Activated CD4-positive, alpha-beta memory T cell treated with anti-CD3 and anti-CD28 coated beads for 36 hours (primary cell): ENCODE data around the gene BIN2. TPM values are rescaled to one million over a fixed set of nuclear protein-coding genes. Genes with fewer than 3 reads are reported as not detected.

Experiments used
- CTCF ChIA-PET: fragments of 350-600 bp; sonication (Branson Sonifier 250); formaldehyde crosslinking; loops from one replicate; lab custom pipeline; 2021; ENCODE audit warnings: antibody characterized with exemption, inconsistent platforms; lab: Charles Lee
- POLR2A ChIA-PET: fragments of 350-600 bp; sonication (Branson Sonifier 250); formaldehyde crosslinking; loops from one replicate; lab custom pipeline; 2021; ENCODE audit warnings: antibody characterized with exemption; lab: Charles Lee
- DNase-seq: peaks from one replicate; pipeline ENCODE4 v3.0.0-alpha.2; 2020
- H3K27ac Mint-ChIP-seq: one replicate; pipeline ENCODE4 v1.8.0; 2021; ENCODE audit warnings: mixed read lengths
- H3K27me3 Mint-ChIP-seq: one replicate; pipeline ENCODE4 v1.8.0; 2021; ENCODE audit warnings: mixed read lengths
- H3K36me3 Mint-ChIP-seq: one replicate; pipeline ENCODE4 v1.8.0; 2021; ENCODE audit warnings: mixed read lengths
- H3K4me1 Mint-ChIP-seq: one replicate; pipeline ENCODE4 v1.8.0; 2021; ENCODE audit warnings: low read depth, mixed read lengths
- H3K4me3 Mint-ChIP-seq: one replicate; pipeline ENCODE4 v1.8.0; 2021; ENCODE audit warnings: mild to moderate bottlenecking, mixed read lengths
- H3K9me3 Mint-ChIP-seq: one replicate; pipeline ENCODE4 v1.8.0; 2021; ENCODE audit warnings: mixed read lengths
- intact Hi-C: fragments of 100-400 bp; cut with micrococcal nuclease; formaldehyde crosslinking; loops from one replicate; pipeline ENCODE4 v1.15.1; 2023
- total RNA-seq, 2 experiments: library from RNA; stranded (reverse); gene quantifications; one replicate each; pipeline ENCODE4 v1.2.3, GENCODE V29; 2021

Gene BIN2
- total RNA-seq = 10 to 100 TPM; 59.1 to 64.6 TPM

DNA sequence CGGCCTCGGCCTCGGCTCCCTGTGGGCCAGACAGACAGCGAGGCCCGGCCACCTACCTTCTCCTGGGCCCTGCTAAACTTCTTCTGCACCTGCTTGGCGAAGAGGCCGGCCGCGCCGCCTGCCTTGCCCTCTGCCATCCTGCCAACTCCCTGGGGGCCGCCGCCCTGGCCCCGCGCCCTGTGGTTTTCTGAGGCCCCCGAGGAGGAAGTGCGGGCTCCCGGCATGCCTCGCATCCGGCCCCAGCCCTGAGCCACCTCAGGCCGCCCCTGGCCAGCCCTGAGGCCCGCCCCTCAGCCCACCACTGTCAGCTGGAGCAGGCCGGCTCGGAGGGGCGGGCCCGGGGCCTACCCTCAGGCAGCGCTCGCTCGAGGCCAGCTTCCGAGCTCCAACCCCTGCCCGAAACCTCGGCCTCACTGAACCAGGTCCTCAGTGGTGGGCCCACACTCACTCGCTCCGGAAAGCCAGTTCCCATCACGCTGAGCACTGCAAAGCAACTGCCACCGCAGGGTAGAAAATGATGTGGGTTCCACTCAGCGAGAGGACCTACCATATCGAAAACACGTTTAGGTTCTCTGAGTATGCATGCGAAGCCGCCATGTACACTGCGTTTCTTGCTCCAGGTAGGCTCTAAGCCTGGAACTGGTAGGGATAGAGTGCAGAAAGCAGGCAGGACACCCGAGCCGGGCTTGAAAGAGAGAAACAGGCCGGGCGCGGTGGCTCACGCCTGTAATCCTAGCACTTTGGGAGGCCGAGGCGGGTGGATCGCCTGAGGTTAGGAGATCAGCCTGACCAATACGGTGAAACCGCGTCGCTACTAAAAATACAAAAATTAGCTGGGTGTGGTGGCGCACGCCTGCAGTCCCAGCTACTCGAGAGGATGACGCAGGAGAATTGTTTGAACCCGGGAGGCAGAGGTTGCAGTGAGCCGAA lies at the start of gene BIN2:
BIN2 (minus strand) TSS at position 209 of the 930 bp plus-strand sequence; CDS start at position 137, 72 bp downstream.
- Mint-ChIP-seq H3K27me3 (no peaks in the 10 kb centered on the region), H3K4me1 (peaks cover 79% of the 10 kb centered on the region), H3K36me3 (peaks cover 26% of the 10 kb centered on the region), H3K4me3 (peak within 1 kb of the TSS; percentile 94), H3K27ac (peak within 1 kb of the TSS; percentile 99), H3K9me3 (no peaks in the 10 kb centered on the region)
- POLR2A ChIA-PET = interaction anchor here (0.6 to 2.2 kb wide), 2 partner anchors 16 to 106 kb away, joined by 3 to 8 read pairs; partner anchors contain the start of gene POU6F1
- peak; percentile 87 for DNase-seq
- intact Hi-C loops = loop anchor here (2.0 to 5.0 kb wide), 6 partner anchors 17 to 1572 kb away; partner anchors contain the start of genes CSRNP2, LETMD1, SLC11A2 and SMAGP
- CTCF ChIA-PET = interaction anchor here (1.1 to 3.2 kb wide), 2 partner anchors 17 to 75 kb away, joined by 3 to 17 read pairs; no protein-coding TSS in a partner anchor

- POLR2A ChIA-PET = no interaction called here
- peaks cover 20% of the 10 kb centered on the region for H3K36me3 Mint-ChIP-seq
- H3K4me1 Mint-ChIP-seq = peaks cover 48% of the 10 kb centered on the region
Observed at GRCh38 chr12:51373187-51373586, 49.2 kb upstream of the BIN2 start.

GRCh38 chr12:51372021-51372420 lies 48.0 kb upstream of the BIN2 start:
- Mint-ChIP-seq H3K27ac (no peak overlapping the region), H3K36me3 (peaks cover 20% of the 10 kb centered on the region), H3K9me3 (no peaks in the 10 kb centered on the region), H3K4me1 (peaks cover 56% of the 10 kb centered on the region), H3K4me3 (no peak overlapping the region), H3K27me3 (no peaks in the 10 kb centered on the region)
- no peak for DNase-seq
- intact Hi-C loops = no loop called here
- ChIA-PET CTCF (interaction anchor here (0.7 kb wide), 1 partner anchor 47 kb away, joined by 3 read pairs; no protein-coding TSS in a partner anchor), POLR2A (interaction anchor here (1.2 kb wide), 1 partner anchor 10 kb away, joined by 3 read pairs; no protein-coding TSS in a partner anchor)

More at GRCh38 chr12:51373187-51373586, 49.2 kb upstream of the BIN2 start:
- no peak overlapping the region for H3K4me3 Mint-ChIP-seq
- no peak for DNase-seq
- H3K9me3 Mint-ChIP-seq = no peaks in the 10 kb centered on the region
- intact Hi-C loops = no loop called here
- CTCF ChIA-PET = interaction anchor here (0.6 to 1.8 kb wide), 4 partner anchors 19 to 503 kb away, joined by 3 to 6 read pairs (median 4); no protein-coding TSS in a partner anchor
- no peaks in the 10 kb centered on the region for H3K27me3 Mint-ChIP-seq
- H3K27ac Mint-ChIP-seq = no peak overlapping the region

DNA sequence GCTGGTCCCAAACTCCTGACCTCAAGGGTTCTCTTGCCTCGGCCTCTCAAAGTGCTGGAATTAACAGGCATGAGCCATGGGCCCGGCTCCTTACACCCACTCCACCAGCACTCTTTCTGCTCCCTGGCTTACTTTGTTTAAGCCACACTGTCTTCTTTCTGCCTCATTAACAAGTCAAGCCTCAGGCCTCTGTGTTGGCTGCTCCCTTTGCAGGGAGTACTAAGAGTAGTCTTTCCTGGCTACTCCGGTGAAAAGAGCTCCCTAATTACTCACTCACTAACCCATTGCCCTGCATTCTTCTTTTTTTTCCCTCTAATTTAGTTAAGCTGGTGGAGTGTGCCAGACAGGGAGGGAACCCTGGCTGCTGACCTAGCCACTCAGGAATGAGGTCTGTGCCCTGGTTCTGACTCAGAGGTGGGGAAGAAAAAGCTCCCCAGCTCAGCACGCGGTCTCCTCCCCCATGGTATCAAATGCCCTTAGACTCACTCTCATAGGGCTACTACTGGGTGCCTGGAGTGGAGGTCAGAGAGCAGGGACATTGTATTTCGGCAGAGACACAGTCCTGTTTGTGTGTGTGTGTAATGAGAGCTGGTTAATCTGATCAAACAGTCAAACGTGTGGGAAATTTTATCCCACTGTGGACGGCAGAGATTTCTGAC lies 47.5 kb upstream of the BIN2 start:
- H3K27me3 Mint-ChIP-seq = no peaks in the 10 kb centered on the region
- H3K36me3 Mint-ChIP-seq = peaks cover 20% of the 10 kb centered on the region
- ChIA-PET POLR2A (interaction anchor here (1.2 kb wide), 1 partner anchor 11 kb away, joined by 3 read pairs; no protein-coding TSS in a partner anchor), CTCF (interaction anchor here (0.7 kb wide), 1 partner anchor 48 kb away, joined by 3 read pairs; no protein-coding TSS in a partner anchor)
- peak overlapping the region; percentile 57 for H3K27ac Mint-ChIP-seq
- peaks cover 58% of the 10 kb centered on the region for H3K4me1 Mint-ChIP-seq
- DNase-seq = peak; percentile 30
- H3K9me3 Mint-ChIP-seq = no peaks in the 10 kb centered on the region
- intact Hi-C loops = no loop called here
- H3K4me3 Mint-ChIP-seq = no peak overlapping the region

GRCh38 chr12:51370667-51371066 lies 46.7 kb upstream of the BIN2 start:
- POLR2A ChIA-PET = no interaction called here
- intact Hi-C loops = no loop called here
- peaks cover 20% of the 10 kb centered on the region for H3K36me3 Mint-ChIP-seq
- CTCF ChIA-PET = no interaction called here
- H3K9me3 Mint-ChIP-seq = no peaks in the 10 kb centered on the region
- no peak overlapping the region for H3K4me3 Mint-ChIP-seq
- H3K27me3 Mint-ChIP-seq = no peaks in the 10 kb centered on the region
- H3K27ac Mint-ChIP-seq = peak overlapping the region; percentile 44
- peaks cover 60% of the 10 kb centered on the region for H3K4me1 Mint-ChIP-seq
- DNase-seq = no peak

DNA sequence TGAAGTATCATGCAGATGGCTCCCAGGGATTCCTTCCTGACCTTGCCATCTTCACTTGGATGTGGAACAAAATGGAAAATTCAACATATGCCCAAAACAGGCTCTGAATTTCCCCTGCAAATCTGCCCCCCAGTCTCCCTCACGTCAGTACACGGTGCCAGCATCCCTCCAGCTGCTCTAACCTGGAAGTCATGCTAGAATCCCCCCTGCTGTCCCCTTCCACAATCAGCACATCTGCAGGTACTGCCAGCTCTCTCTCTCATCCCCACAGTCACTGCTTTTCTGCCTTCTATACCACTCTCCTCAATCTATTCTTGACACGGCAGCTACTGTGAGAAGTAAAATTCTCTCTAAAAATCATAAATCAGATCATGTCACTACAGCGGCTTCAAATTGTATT lies 45.6 kb upstream of the BIN2 start:
- ChIA-PET POLR2A (interaction anchor here (0.7 to 1.3 kb wide), 4 partner anchors 25 to 151 kb away, joined by 3 to 11 read pairs (median 7); partner anchors contain the start of genes DAZAP2 and POU6F1), CTCF (interaction anchor here (0.6 to 1.7 kb wide), 6 partner anchors 15 to 602 kb away, joined by 3 to 12 read pairs (median 4); partner anchors contain the start of gene GALNT6)
- Mint-ChIP-seq H3K4me1 (peaks cover 55% of the 10 kb centered on the region), H3K36me3 (peaks cover 14% of the 10 kb centered on the region), H3K9me3 (no peaks in the 10 kb centered on the region), H3K4me3 (peak overlapping the region; percentile 61), H3K27ac (peak overlapping the region; percentile 86), H3K27me3 (no peaks in the 10 kb centered on the region)
- no peak for DNase-seq
- intact Hi-C loops = loop anchor here (1.0 to 2.0 kb wide), 2 partner anchors 25 to 601 kb away; no protein-coding TSS in a partner anchor

DNA sequence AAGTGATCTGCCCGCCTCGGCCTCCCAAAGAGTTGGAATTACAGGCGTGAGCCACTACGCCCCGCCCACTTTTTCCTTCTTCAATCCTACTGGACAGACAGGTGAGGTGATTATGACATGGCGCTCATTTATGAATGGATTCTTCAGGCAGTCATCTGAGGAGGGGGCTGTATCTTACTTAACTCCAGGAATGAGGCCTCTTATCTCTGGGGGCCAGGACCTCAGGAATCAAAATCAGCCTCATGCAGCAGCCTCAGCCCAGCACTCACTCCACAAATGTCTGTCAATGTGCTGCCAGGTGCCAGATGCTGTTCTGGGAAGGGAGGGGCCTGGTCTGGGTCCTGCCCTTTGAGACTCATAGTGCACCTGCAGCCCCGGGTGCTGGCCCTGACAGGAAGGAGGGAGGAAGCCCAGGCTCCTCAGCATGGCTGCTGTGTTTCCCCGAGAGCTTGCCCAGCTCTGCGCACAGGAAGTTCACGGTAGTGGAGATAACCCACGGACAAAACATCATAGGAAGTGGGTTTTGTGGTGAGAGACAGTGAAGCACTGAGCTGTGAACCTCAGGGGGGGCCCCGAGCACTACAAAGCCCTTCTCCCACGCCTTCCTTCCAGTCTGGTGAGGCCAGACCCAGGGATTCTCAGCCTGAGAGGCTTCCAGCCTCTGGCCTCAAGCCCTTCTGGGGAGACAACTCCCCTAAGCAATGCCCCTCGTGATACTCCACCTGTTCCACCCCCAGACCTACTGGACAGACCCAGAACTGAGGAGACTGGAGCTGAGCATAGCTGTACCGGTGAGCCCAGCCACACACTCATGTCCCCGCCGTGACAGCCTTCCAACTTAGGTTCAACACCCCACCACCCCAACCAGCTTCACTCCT lies 44.9 kb upstream of the BIN2 start:
- H3K4me3 Mint-ChIP-seq = peak overlapping the region; percentile 61
- peak; percentile 95 for DNase-seq
- H3K27me3 Mint-ChIP-seq = no peaks in the 10 kb centered on the region
- intact Hi-C loops = loop anchor here (1.0 to 2.0 kb wide), 3 partner anchors 25 to 602 kb away; partner anchors contain the start of gene CSRNP2
- POLR2A ChIA-PET = interaction anchor here (0.7 to 1.3 kb wide), 4 partner anchors 24 to 151 kb away, joined by 3 to 11 read pairs (median 7); partner anchors contain the start of genes DAZAP2 and POU6F1
- no peaks in the 10 kb centered on the region for H3K9me3 Mint-ChIP-seq
- peak overlapping the region; percentile 86 for H3K27ac Mint-ChIP-seq
- H3K36me3 Mint-ChIP-seq = peaks cover 14% of the 10 kb centered on the region
- CTCF ChIA-PET = interaction anchor here (0.6 to 1.9 kb wide), 7 partner anchors 12 to 603 kb away, joined by 3 to 12 read pairs (median 4); partner anchors contain the start of gene GALNT6
- H3K4me1 Mint-ChIP-seq = peaks cover 51% of the 10 kb centered on the region

- intact Hi-C loops = no loop called here
- no peak overlapping the region for H3K27ac Mint-ChIP-seq
- POLR2A ChIA-PET = no interaction called here
Observed at GRCh38 chr12:51365276-51365675, 41.3 kb upstream of the BIN2 start.

GRCh38 chr12:51364001-51364400 lies 40.0 kb upstream of the BIN2 start:
- intact Hi-C loops = no loop called here
- CTCF ChIA-PET = no interaction called here
- H3K4me3 Mint-ChIP-seq = no peak overlapping the region
- peaks cover 19% of the 10 kb centered on the region for H3K4me1 Mint-ChIP-seq
- peaks cover 5% of the 10 kb centered on the region for H3K36me3 Mint-ChIP-seq
- no peaks in the 10 kb centered on the region for H3K27me3 Mint-ChIP-seq
- no peaks in the 10 kb centered on the region for H3K9me3 Mint-ChIP-seq
- POLR2A ChIA-PET = no interaction called here
- DNase-seq = no peak
- H3K27ac Mint-ChIP-seq = no peak overlapping the region

More at GRCh38 chr12:51365276-51365675, 41.3 kb upstream of the BIN2 start:
- no peaks in the 10 kb centered on the region for H3K27me3 Mint-ChIP-seq
- H3K4me3 Mint-ChIP-seq = no peak overlapping the region
- no peaks in the 10 kb centered on the region for H3K9me3 Mint-ChIP-seq
- CTCF ChIA-PET = no interaction called here
- H3K36me3 Mint-ChIP-seq = peaks cover 4% of the 10 kb centered on the region
- peaks cover 29% of the 10 kb centered on the region for H3K4me1 Mint-ChIP-seq
- DNase-seq = no peak

GRCh38 chr12:51362747-51363342 lies 38.9 kb upstream of the BIN2 start:
- no peak for DNase-seq
- Mint-ChIP-seq H3K36me3 (peaks cover 1% of the 10 kb centered on the region), H3K27me3 (no peaks in the 10 kb centered on the region), H3K4me3 (no peak overlapping the region), H3K9me3 (no peaks in the 10 kb centered on the region), H3K4me1 (peaks cover 11% of the 10 kb centered on the region), H3K27ac (no peak overlapping the region)
- ChIA-PET CTCF (no interaction called here), POLR2A (no interaction called here)
- intact Hi-C loops = no loop called here
